GM23248 (cell line): Measurements from ENCODE around the gene KCTD16. TPM values are rescaled to one million over a fixed set of nuclear protein-coding genes. Genes with fewer than 3 reads are reported as not detected.
A peak's percentile ranks its signal among the peaks of the same experiment; 100 is the strongest.

Experiments used
- DNase-seq: peaks from one replicate; pipeline ENCODE4 v3.0.0-alpha.2; 2015
- H2AFZ ChIP-seq: fragments of 200-600 bp; sonication (generic); 2 replicates; pipeline ENCODE4 v1.6.1; 2016; ENCODE audit warnings: antibody characterized with exemption
- H3F3A ChIP-seq: fragments of 200-600 bp; sonication (generic); 2 replicates; pipeline ENCODE4 v1.6.1; 2016; ENCODE audit warnings: mild to moderate bottlenecking, antibody characterized with exemption, mixed run types; ENCODE audit not compliant: insufficient read depth
- H3K27ac ChIP-seq: fragments of 200-600 bp; sonication (generic); 2 replicates; pipeline ENCODE4 v1.5.1; 2016; ENCODE audit warnings: mild to moderate bottlenecking
- H3K27me3 ChIP-seq: fragments of 200-600 bp; sonication (generic); replicated peaks from 2 replicates; pipeline ENCODE4 v1.6.1; 2016; ENCODE audit warnings: mild to moderate bottlenecking; ENCODE audit not compliant: insufficient read depth
- H3K36me3 ChIP-seq: fragments of 200-600 bp; sonication (generic); 2 replicates; pipeline ENCODE4 v1.6.1; 2016; ENCODE audit warnings: low read depth, mild to moderate bottlenecking
- H3K4me1 ChIP-seq: fragments of 200-600 bp; sonication (generic); 2 replicates; pipeline ENCODE4 v1.6.1; 2016; ENCODE audit warnings: mild to moderate bottlenecking; ENCODE audit not compliant: insufficient read depth
- H3K4me2 ChIP-seq: fragments of 200-600 bp; sonication (generic); one replicate; pipeline ENCODE4 v1.6.1; 2016; ENCODE audit warnings: mild to moderate bottlenecking; ENCODE audit not compliant: unreplicated experiment
- H3K4me3 ChIP-seq: fragments of 200-600 bp; sonication (generic); 2 replicates; pipeline ENCODE4 v1.5.1; 2016; ENCODE audit warnings: mild to moderate bottlenecking
- H3K79me2 ChIP-seq: fragments of 200-600 bp; sonication (generic); 2 replicates; pipeline ENCODE4 v1.6.1; 2016; ENCODE audit warnings: mild to moderate bottlenecking; ENCODE audit not compliant: insufficient read depth
- H3K9ac ChIP-seq: fragments of 200-600 bp; sonication (generic); 2 replicates; pipeline ENCODE4 v1.6.1; 2016; ENCODE audit warnings: mild to moderate bottlenecking
- H3K9me2 ChIP-seq: fragments of 200-600 bp; sonication (generic); 2 replicates; pipeline ENCODE4 v1.6.1; 2016; ENCODE audit warnings: mixed run types, mild to moderate bottlenecking, moderate library complexity; ENCODE audit not compliant: insufficient read depth
- H3K9me3 ChIP-seq: fragments of 200-600 bp; sonication (generic); one replicate; pipeline ENCODE4 v1.6.1; 2017; ENCODE audit warnings: low read depth
- H4K20me1 ChIP-seq: fragments of 200-600 bp; sonication (generic); 2 replicates; pipeline ENCODE4 v1.6.0; 2016; ENCODE audit not compliant: insufficient read depth
- EZH2 ChIP-seq: fragments of 200-600 bp; sonication (generic); IDR thresholded peaks from 2 replicates; pipeline ENCODE4 v1.6.1; 2018; ENCODE audit warnings: antibody characterized with exemption, mild to moderate bottlenecking; ENCODE audit not compliant: insufficient read depth, poor library complexity, severe bottlenecking
- EZH2phosphoT487 ChIP-seq: fragments of 200-600 bp; sonication (generic); IDR thresholded peaks from 2 replicates; pipeline ENCODE4 v1.6.1; 2018; ENCODE audit warnings: antibody characterized with exemption, moderate library complexity, mild to moderate bottlenecking, low read depth; ENCODE audit not compliant: insufficient read depth
- WGBS, 2 experiments: methylation state at CpG; one replicate each; pipeline ENCODE4 v1.1.6; 2015 to 2017; ENCODE audit warnings: low lambda C conversion rate in 2 of 2, low coverage in 1 of 2; ENCODE audit errors: missing lambda C conversion rate in 2 of 2; 5-methylcytosine and 5-hydroxymethylcytosine counted together
- in situ Hi-C: fragments of 300-500 bp; cut with MboI; formaldehyde crosslinking; loops from 2 replicates; pipeline ENCODE4 v1.15.0; 2020
- polyA plus RNA-seq: library from polyadenylated mRNA; unstranded; fragments of >200 nt; fragmentation: Nextera tagmentation; extraction: Ambion mirVana; gene quantifications from 2 replicates; pipeline ENCODE4 v1.2.1, GENCODE V29; 2016
- total RNA-seq: library from RNA; depleted of rRNA; stranded (reverse); fragments of >200 nt; shearing (Covaris generic); gene quantifications from 2 replicates; pipeline ENCODE4 v1.2.3, GENCODE V29; 2014

KCTD16 gene
- total and polyA plus RNA-seq, 2 experiments from 2014 or later, result 0.25 to 0.65 TPM

DNA sequence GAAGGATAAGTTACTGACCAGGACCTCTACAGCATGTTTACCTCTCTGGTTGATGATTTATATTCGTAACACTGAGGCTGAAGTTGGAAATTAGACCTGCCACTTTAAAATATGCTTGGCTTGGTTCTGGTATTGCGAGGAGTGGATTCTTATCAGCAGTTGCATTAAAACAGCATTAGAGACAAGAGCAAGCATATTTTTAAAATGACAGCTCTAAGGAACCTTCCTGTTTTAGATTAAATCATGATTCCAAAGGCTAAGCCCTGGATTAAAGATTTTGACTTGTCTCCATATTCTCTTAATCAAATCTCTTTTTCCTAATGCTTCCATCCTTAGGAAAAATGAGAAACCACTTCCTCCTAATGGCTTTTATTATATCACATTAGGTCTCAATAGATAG lies 277.8 kb downstream of the KCTD16 start:
- H2AFZ ChIP-seq, result no peak overlapping the region
- H3K27ac ChIP-seq, result no peak overlapping the region
- no peaks in the 10 kb centered on the region for H3K79me2 ChIP-seq
- H3K4me3 ChIP-seq, result no peak overlapping the region
- DNase-seq, result no peak
- no peak overlapping the region for H3K4me2 ChIP-seq
- H3F3A ChIP-seq, result no peaks in the 10 kb centered on the region
- in situ Hi-C loops, result no loop called here
- no peaks in the 10 kb centered on the region for H3K9me3 ChIP-seq
- H3K9ac ChIP-seq, result no peak overlapping the region
- TF ChIP-seq EZH2 (no peak), EZH2phosphoT487 (no peak)
- no peaks in the 10 kb centered on the region for H4K20me1 ChIP-seq
- H3K4me1 ChIP-seq, result peaks cover 5% of the 10 kb centered on the region; the same call in 1 of the 2 replicates
- no peaks in the 10 kb centered on the region for H3K27me3 ChIP-seq
- H3K36me3 ChIP-seq, result no peaks in the 10 kb centered on the region
- no peaks in the 10 kb centered on the region for H3K9me2 ChIP-seq
- 41 to 48% methylated on average over 2 of the region's 2 CpGs for WGBS, 2 experiments

DNA sequence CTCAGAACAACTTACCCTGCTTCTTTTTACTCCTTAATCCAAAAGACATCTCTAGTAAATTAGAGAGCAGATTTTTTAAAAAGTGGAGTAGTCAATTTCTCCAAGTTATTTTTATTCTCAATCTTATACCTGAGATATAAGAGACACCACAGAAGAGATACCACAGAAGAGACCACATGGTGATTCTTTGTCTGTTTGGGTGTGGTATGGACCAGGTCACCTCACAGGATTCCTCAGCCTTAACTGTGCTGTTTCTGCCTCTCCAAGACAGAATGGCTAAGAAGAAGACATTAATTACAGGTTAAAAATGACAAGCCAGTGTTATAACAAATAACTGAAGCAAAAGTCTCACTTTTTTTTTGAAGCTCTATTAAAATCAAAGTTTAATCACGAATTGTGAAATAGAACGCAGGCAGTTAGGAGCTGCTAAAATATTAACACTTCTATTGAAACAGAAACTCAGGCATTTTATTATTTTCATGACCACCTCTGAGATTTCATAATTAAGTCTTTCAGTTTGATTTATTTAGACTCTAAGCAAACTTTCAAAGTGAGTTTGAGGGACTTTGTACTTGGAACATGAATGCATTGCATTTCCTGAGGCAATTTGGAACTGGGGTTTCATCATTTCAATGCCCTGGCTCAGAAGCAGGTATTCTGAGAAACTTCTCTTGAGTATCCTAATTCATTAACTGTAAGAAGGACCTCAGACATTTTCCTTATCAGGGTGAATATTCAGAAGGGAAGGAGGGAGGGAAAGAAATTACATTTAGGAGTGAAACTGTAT lies 280.7 kb downstream of the KCTD16 start:
- Histone ChIP-seq H3K36me3 (no peaks in the 10 kb centered on the region), H3F3A (no peaks in the 10 kb centered on the region), H2AFZ (peak overlapping the region; percentile 52; the same call in 1 of the 2 replicates), H3K9me2 (no peaks in the 10 kb centered on the region), H3K27ac (no peak overlapping the region), H3K4me1 (peaks cover 5% of the 10 kb centered on the region; the same call in 1 of the 2 replicates), H3K9me3 (no peaks in the 10 kb centered on the region), H3K4me3 (no peak overlapping the region), H3K79me2 (no peaks in the 10 kb centered on the region), H3K27me3 (no peaks in the 10 kb centered on the region), H4K20me1 (no peaks in the 10 kb centered on the region), H3K4me2 (no peak overlapping the region), H3K9ac (no peak overlapping the region)
- in situ Hi-C loops, result no loop called here
- whole genome bisulfite sequencing, 2 experiments, result 46 to 47% methylated on average over 2 of the region's 2 CpGs
- no peak for DNase-seq
- TF ChIP-seq EZH2 (no peak), EZH2phosphoT487 (no peak)

DNA sequence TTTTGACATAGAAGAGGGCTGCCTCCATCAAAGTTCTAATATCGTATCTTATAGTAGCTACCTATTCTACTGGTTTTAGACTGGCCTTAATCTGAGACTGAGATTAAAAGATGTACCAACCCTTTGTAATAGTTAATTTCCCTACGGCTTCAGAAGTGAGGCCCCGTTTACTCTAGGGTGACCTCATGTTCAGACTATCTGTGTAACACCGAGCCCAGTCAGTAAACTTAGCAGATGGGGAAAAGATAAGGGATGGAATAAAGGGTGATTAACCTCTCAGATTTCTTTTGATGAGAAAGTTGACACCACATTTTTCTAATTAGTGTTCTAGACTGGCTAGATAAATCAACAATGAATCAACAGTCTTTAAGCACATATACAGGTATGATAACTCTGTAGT lies 283.1 kb downstream of the KCTD16 start:
- 29 to 30% methylated on average over 4 of the region's 4 CpGs for WGBS, 2 experiments
- H3K4me1 ChIP-seq, result peaks cover 5% of the 10 kb centered on the region; the same call in 1 of the 2 replicates
- no peaks in the 10 kb centered on the region for H3K9me2 ChIP-seq
- H3F3A ChIP-seq, result no peaks in the 10 kb centered on the region
- in situ Hi-C loops, result no loop called here
- no peaks in the 10 kb centered on the region for H4K20me1 ChIP-seq
- no peaks in the 10 kb centered on the region for H3K27me3 ChIP-seq
- TF ChIP-seq EZH2 (no peak), EZH2phosphoT487 (no peak)
- H3K9ac ChIP-seq, result no peak overlapping the region
- H3K36me3 ChIP-seq, result no peaks in the 10 kb centered on the region
- H3K4me2 ChIP-seq, result no peak overlapping the region
- no peaks in the 10 kb centered on the region for H3K9me3 ChIP-seq
- no peak overlapping the region for H3K4me3 ChIP-seq
- no peak overlapping the region for H2AFZ ChIP-seq
- H3K27ac ChIP-seq, result no peak overlapping the region
- H3K79me2 ChIP-seq, result no peaks in the 10 kb centered on the region
- no peak for DNase-seq

DNA sequence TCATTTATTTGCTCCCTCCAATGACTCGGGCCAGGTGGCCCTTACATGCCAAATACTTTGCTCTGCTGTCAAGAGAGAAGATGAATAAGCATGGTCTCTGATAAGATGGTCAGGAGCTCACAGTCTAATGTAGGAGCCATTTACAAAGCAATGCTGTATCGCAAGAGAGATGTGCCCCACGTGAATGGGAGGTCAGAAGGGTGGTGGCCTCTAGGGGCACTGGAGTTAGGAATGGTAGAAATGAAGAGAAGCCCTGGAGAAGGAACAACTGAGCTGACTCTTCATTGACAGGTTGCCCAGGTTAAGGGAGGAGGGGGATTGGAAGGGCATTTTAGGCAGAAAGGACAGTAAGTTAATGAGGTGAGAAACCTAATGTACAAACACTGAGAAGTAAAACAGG lies 286.5 kb downstream of the KCTD16 start:
- H3K27me3 ChIP-seq, result no peaks in the 10 kb centered on the region
- no peak overlapping the region for H3K4me3 ChIP-seq
- no peaks in the 10 kb centered on the region for H3K4me1 ChIP-seq
- H3K4me2 ChIP-seq, result no peak overlapping the region
- no peaks in the 10 kb centered on the region for H3K9me2 ChIP-seq
- H3K79me2 ChIP-seq, result no peaks in the 10 kb centered on the region
- TF ChIP-seq EZH2phosphoT487, result no peak
- no peak for TF ChIP-seq EZH2
- no peak for DNase-seq
- 51 to 66% methylated on average over 3 of the region's 3 CpGs for WGBS, 2 experiments
- in situ Hi-C loops, result no loop called here
- H2AFZ ChIP-seq, result no peak overlapping the region
- H3K36me3 ChIP-seq, result no peaks in the 10 kb centered on the region
- no peaks in the 10 kb centered on the region for H3K9me3 ChIP-seq
- H3K9ac ChIP-seq, result no peak overlapping the region
- no peaks in the 10 kb centered on the region for H3F3A ChIP-seq
- H3K27ac ChIP-seq, result no peak overlapping the region
- H4K20me1 ChIP-seq, result no peaks in the 10 kb centered on the region
